Measurements from ENCODE around the gene LANCL3. TPM values are rescaled to one million over a fixed set of nuclear protein-coding genes. Genes with fewer than 3 reads are reported as not detected.
A peak's percentile ranks its signal among the peaks of the same experiment; 100 is the strongest.
"Not testable (repeated sequence)": the region's sequence is repeated elsewhere in the genome, so short reads cannot be mapped to it uniquely, and the experiment has no call there.

The LANCL3 gene
- total RNA-seq, 4 donors from 2014 or later = 0.93 to 2.4 (median 1.7) TPM

- TF ChIP-seq CTCF (IDR thresholded peaks at IDR 0.05) (no peak), POLR2A (IDR thresholded peaks at IDR 0.05) (no peak)
- DNase-seq (ENCODE audit: low spot score in 2 of 2) = no peak
- intact Hi-C loops (cut with DNase I; ENCODE audit: low total_unique reads) = no loop called here
- no peak overlapping the region for H3K4me3 ChIP-seq (ENCODE audit: low read depth, poor library complexity, severe bottlenecking)
- 59 to 77% methylated on average over 6 of the region's 6 CpGs for WGBS, 2 donors
Measured at GRCh38 chrX:37553476-37553875, 18.0 kb upstream of the LANCL3 start.

GRCh38 chrX:37565254-37565653 lies 6.2 kb upstream of the LANCL3 start:
- intact Hi-C loops (cut with DNase I; ENCODE audit: low total_unique reads); DNase-seq (ENCODE audit: low spot score in 2 of 2); H3K4me3 ChIP-seq (ENCODE audit: low read depth, poor library complexity, severe bottlenecking): not testable (repeated sequence)
- WGBS, 2 donors = 89 to 90% methylated on average over 2 of the region's 2 CpGs

- WGBS, 2 donors = no CpG with 5 or more reads among the region's 1 CpG
- H3K4me3 ChIP-seq (ENCODE audit: low read depth, poor library complexity, severe bottlenecking); intact Hi-C loops (cut with DNase I; ENCODE audit: low total_unique reads); DNase-seq (ENCODE audit: low spot score in 2 of 2): not testable (repeated sequence)
Measured at GRCh38 chrX:37570349-37570748, 1.1 kb upstream of the LANCL3 start.

- DNase-seq (ENCODE audit: low spot score in 2 of 2) = peak in 1 of 2 donors; percentile 15
- intact Hi-C loops (cut with DNase I; ENCODE audit: low total_unique reads); H3K4me3 ChIP-seq (ENCODE audit: low read depth, poor library complexity, severe bottlenecking): not testable (repeated sequence)
- 0 to 35% methylated on average over 2 to 30 of the region's 61 CpGs for WGBS, 2 donors
Measured at GRCh38 chrX:37572108-37572587, 687 bp downstream of the LANCL3 start.

- intact Hi-C loops (cut with DNase I; ENCODE audit: low total_unique reads); H3K4me3 ChIP-seq (ENCODE audit: low read depth, poor library complexity, severe bottlenecking); DNase-seq (ENCODE audit: low spot score in 2 of 2): not testable (repeated sequence)
- 2 to 10% methylated on average over 2 of the region's 2 CpGs for WGBS, 2 donors
Measured at GRCh38 chrX:37573121-37573520, 1.7 kb downstream of the LANCL3 start.

GRCh38 chrX:37578045-37578444 lies 6.6 kb downstream of the LANCL3 start:
- H3K4me3 ChIP-seq (ENCODE audit: low read depth, poor library complexity, severe bottlenecking) = no peak overlapping the region
- intact Hi-C loops (cut with DNase I; ENCODE audit: low total_unique reads) = no loop called here
- no peak for DNase-seq (ENCODE audit: low spot score in 2 of 2)
- WGBS, 2 donors = 43 to 44% methylated on average over 5 of the region's 5 CpGs
- TF ChIP-seq POLR2A (IDR thresholded peaks at IDR 0.05) (no peak), CTCF (IDR thresholded peaks at IDR 0.05) (no peak)

GRCh38 chrX:37580080-37580479 lies 8.6 kb downstream of the LANCL3 start:
- intact Hi-C loops (cut with DNase I; ENCODE audit: low total_unique reads) = no loop called here
- no peak for TF ChIP-seq POLR2A (IDR thresholded peaks at IDR 0.05)
- TF ChIP-seq CTCF (IDR thresholded peaks at IDR 0.05) = no peak

GRCh38 chrX:37587337-37587736 lies 15.9 kb downstream of the LANCL3 start:
- H3K4me3 ChIP-seq (ENCODE audit: low read depth, poor library complexity, severe bottlenecking); intact Hi-C loops (cut with DNase I; ENCODE audit: low total_unique reads); DNase-seq (ENCODE audit: low spot score in 2 of 2): not testable (repeated sequence)
- WGBS, 2 donors = 93 to 100% methylated on average over 1 to 11 of the region's 11 CpGs

More at GRCh38 chrX:37580080-37580479, 8.6 kb downstream of the LANCL3 start:
- WGBS, 2 donors = 53 to 61% methylated on average over 1 of the region's 1 CpG
- H3K4me3 ChIP-seq (ENCODE audit: low read depth, poor library complexity, severe bottlenecking) = no peak overlapping the region
- no peak for DNase-seq (ENCODE audit: low spot score in 2 of 2)
